Measurements from ENCODE around the gene MGAT4A. TPM values are rescaled to one million over a fixed set of nuclear protein-coding genes. Genes with fewer than 3 reads are reported as not detected.

MGAT4A gene
- total and polyA plus RNA-seq, 2 of the 8 experiments (the other 6 are each of a cell fraction or from before 2014, with no cell fraction given) = 1.4 to 7.7 TPM

DNA sequence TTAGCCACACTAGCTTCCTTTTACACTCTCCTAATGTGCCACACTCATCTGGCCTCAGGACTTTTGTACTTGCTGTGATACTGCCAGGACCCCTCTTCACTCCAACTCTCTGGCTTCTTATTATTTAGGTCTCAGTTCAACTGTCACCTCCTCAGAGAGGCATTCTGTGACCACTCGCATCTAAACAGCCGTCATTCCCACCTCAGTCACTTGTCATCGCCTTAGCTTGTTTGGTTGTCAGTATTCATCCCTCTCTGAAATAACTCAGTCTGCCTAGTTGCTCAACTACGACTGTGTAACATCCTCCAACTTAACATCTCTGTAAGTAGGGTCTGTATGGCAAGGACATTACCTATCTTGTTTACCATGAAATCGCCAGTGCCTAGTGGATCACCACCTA is 27.2 kb downstream of the MGAT4A start:
- Histone ChIP-seq H3K18ac (ENCODE audit: extremely low read depth, low read length) (no peak overlapping the region), H4K20me1 (replicated peaks in 1 of 2; ENCODE audit: control insufficient read depth in 1 of 2, insufficient read depth in 2 of 2, low read length in 2 of 2) (no peaks in the 10 kb centered on the region), H4K5ac (ENCODE audit: insufficient read length, low read depth, low read length) (no peak overlapping the region), H2AFZ (ENCODE audit: low read length) (no peak overlapping the region), H2BK12ac (ENCODE audit: low read depth, low read length) (no peak overlapping the region), H3K4me3 (ENCODE audit: extremely low read depth in 1 of 4, insufficient read depth in 2 of 4, low read depth in 3 of 4, low read length in 4 of 4) (no peak overlapping the region), H2BK15ac (ENCODE audit: low read length) (no peak overlapping the region), H3K36me3 (ENCODE audit: control insufficient read depth in 2 of 4, insufficient read depth in 4 of 4, low read length in 3 of 4) (no peaks in the 10 kb centered on the region), H3K4me1 (replicated peaks in 1 of 4; ENCODE audit: control insufficient read depth in 3 of 4, insufficient read depth in 4 of 4, low read length in 3 of 4) (no peaks in the 10 kb centered on the region), H3K79me1 (ENCODE audit: low read depth, low read length) (no peaks in the 10 kb centered on the region), H2AK5ac (ENCODE audit: low read depth, low read length) (no peak overlapping the region), H3K14ac (ENCODE audit: insufficient read length) (no peak overlapping the region), H3K27ac (ENCODE audit: low read depth, low read length) (no peak overlapping the region), H2BK5ac (ENCODE audit: low read depth, low read length) (no peak overlapping the region), H3K9me3 (ENCODE audit: insufficient read depth in 2 of 2, low read depth in 1 of 2, low read length in 1 of 2) (no peaks in the 10 kb centered on the region), H3K79me2 (ENCODE audit: control insufficient read depth in 1 of 2, insufficient read depth in 2 of 2, low read length in 2 of 2) (no peaks in the 10 kb centered on the region), H2BK120ac (replicated peaks; ENCODE audit: low read depth, low read length) (no peak overlapping the region), H3K56ac (replicated peaks; ENCODE audit: insufficient read length, low read depth, low read length) (no peak overlapping the region), H4K8ac (ENCODE audit: extremely low read depth, insufficient read depth, low read length) (no peak overlapping the region), H3K4ac (replicated peaks; ENCODE audit: insufficient read length, low read depth, low read length) (no peak overlapping the region), H3K27me3 (replicated peaks in 1 of 4; ENCODE audit: control insufficient read depth in 3 of 4, extremely low read depth in 1 of 4, insufficient read depth in 3 of 4, low read length in 3 of 4) (no peaks in the 10 kb centered on the region), H2BK20ac (ENCODE audit: low read length) (no peak overlapping the region), H3K4me2 (ENCODE audit: insufficient read depth in 1 of 2, low read depth in 2 of 2, low read length in 2 of 2) (no peak overlapping the region), H3K23ac (ENCODE audit: insufficient read length) (no peak overlapping the region), H3K9ac (replicated peaks in 1 of 4; ENCODE audit: extremely low read depth in 1 of 4, low read depth in 3 of 4, low read length in 3 of 4) (no peak overlapping the region), H4K91ac (replicated peaks; ENCODE audit: insufficient read length, low read length) (no peak overlapping the region), H3K23me2 (ENCODE audit: low read depth, low read length) (no peaks in the 10 kb centered on the region)
- FAIRE-seq (no peak), DNase-seq (ENCODE audit: low read depth in 1 of 2, low spot score in 2 of 2) (no peak)
- ChIA-PET CTCF (ENCODE audit: partially characterized antibody) (interaction anchor here (0.6 to 2.1 kb wide), 6 partner anchors 10 to 101 kb away, joined by 3 to 5 read pairs (median 4); no protein-coding TSS in a partner anchor), POLR2A (ENCODE audit: partially characterized antibody) (interaction anchor here (1.0 kb wide), 1 partner anchor 30 kb away, joined by 3 read pairs; no protein-coding TSS in a partner anchor)
- 88% methylated on average over 5 of the region's 5 CpGs; no CpG with 5 or more reads in 1 of the 2 experiments for WGBS, 2 experiments (ENCODE audit: extremely low coverage in 1 of 2, insufficient coverage in 1 of 2, insufficient read length in 1 of 2, insufficient replicate concordance in 2 of 2, low coverage in 1 of 2, low lambda C conversion rate in 2 of 2, missing lambda C conversion rate in 1 of 2)
- TF ChIP-seq BACH1 (IDR thresholded peaks at IDR 0.05; ENCODE audit: low read length) (no peak), BRCA1 (IDR thresholded peaks at IDR 0.05; ENCODE audit: low read depth, low read length) (no peak)
- TF ChIP-seq, protein P1, sequence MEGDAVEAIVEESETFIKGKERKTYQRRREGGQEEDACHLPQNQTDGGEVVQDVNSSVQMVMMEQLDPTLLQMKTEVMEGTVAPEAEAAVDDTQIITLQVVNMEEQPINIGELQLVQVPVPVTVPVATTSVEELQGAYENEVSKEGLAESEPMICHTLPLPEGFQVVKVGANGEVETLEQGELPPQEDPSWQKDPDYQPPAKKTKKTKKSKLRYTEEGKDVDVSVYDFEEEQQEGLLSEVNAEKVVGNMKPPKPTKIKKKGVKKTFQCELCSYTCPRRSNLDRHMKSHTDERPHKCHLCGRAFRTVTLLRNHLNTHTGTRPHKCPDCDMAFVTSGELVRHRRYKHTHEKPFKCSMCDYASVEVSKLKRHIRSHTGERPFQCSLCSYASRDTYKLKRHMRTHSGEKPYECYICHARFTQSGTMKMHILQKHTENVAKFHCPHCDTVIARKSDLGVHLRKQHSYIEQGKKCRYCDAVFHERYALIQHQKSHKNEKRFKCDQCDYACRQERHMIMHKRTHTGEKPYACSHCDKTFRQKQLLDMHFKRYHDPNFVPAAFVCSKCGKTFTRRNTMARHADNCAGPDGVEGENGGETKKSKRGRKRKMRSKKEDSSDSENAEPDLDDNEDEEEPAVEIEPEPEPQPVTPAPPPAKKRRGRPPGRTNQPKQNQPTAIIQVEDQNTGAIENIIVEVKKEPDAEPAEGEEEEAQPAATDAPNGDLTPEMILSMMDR (IDR thresholded peaks at IDR 0.05; ENCODE audit: control extremely low read depth in 1 of 3, insufficient read depth in 1 of 3, low read depth in 1 of 3, low read length in 3 of 3) = no peak

Data from H1 (cell line).